A549 (cell line): ENCODE data around the gene VPS45. TPM values are rescaled to one million over a fixed set of nuclear protein-coding genes. Genes with fewer than 3 reads are reported as not detected.

Experiments
- ATAC-seq, 2 experiments: fragments of 200-7000 bp in 1 of 2; fragments of >200 bp in 1 of 2; cut with Nextera tagmentation in 1 of 2; cut with Tn5 transposase in 1 of 2; 3 replicates each; pipeline versions ENCODE4 v1.8.0 to v1.9.1; 2018 to 2020; ENCODE audit warnings: mild to moderate bottlenecking in 1 of 2, moderate library complexity in 1 of 2
- CTCF ChIA-PET: fragments of 300-600 bp; sonication (Branson Sonifier 250); formaldehyde crosslinking; extraction: SDS; loops from one replicate; lab custom pipeline; 2021; ENCODE audit warnings: antibody characterized with exemption, inconsistent platforms; lab: Yijun Ruan, JAX
- POLR2A ChIA-PET: fragments of 350-600 bp; formaldehyde crosslinking; extraction: SDS; loops from one replicate; lab custom pipeline; 2021; ENCODE audit warnings: antibody characterized with exemption, inconsistent platforms; lab: Yijun Ruan, JAX
- DNase-seq, 2 experiments: peaks; one replicate each; pipeline versions ENCODE4 v3.0.0 to v3.0.0-alpha.2; 2011 to 2016; ENCODE audit warnings: low read depth in 1 of 2, low spot score in 1 of 2
- FAIRE-seq: peaks from 2 replicates; lab custom pipeline; 2011; peaks lifted over from hg19 to GRCh38; lab: Jason Lieb, UNC
- H3K27ac ChIP-seq, 2 experiments: fragments of >200 bp; sonication (Bioruptor Twin); formaldehyde crosslinking; 3 replicates each; pipeline ENCODE4 v1.5.1; 2016 to 2017
- H3K4me1 ChIP-seq: fragments of >200 bp; sonication (Bioruptor Twin); formaldehyde crosslinking; 3 replicates; pipeline ENCODE4 v1.6.1; 2016
- H3K4me2 ChIP-seq: fragments of >200 bp; sonication (Bioruptor Twin); formaldehyde crosslinking; 3 replicates; pipeline ENCODE4 v1.6.1; 2016
- H3K4me3 ChIP-seq: fragments of >200 bp; sonication (Bioruptor Twin); formaldehyde crosslinking; 3 replicates; pipeline ENCODE4 v1.5.1; 2016
- H3K9me3 ChIP-seq: fragments of >200 bp; sonication (Bioruptor Twin); formaldehyde crosslinking; 3 replicates; pipeline ENCODE4 v1.6.1; 2016
- GATA3 ChIP-seq: IDR thresholded peaks from 2 replicates; pipeline ENCODE4 v1.6.1; 2012; ENCODE audit warnings: borderline replicate concordance
- HDAC2 ChIP-seq: fragments of 200-600 bp; sonication (generic); IDR thresholded peaks from 2 replicates; pipeline ENCODE4 v1.6.1; 2016
- HEYL ChIP-seq: fragments of 250-450 bp; sonication (Bioruptor Pico); IDR thresholded peaks from 2 replicates; pipeline ENCODE4 v1.8.0; 2021; ENCODE audit warnings: mild to moderate bottlenecking, moderate library complexity
- MYC ChIP-seq: IDR thresholded peaks from 2 replicates; pipeline ENCODE4 v1.6.1; 2012; ENCODE audit warnings: mild to moderate bottlenecking, inconsistent platforms, low read length, improper control_type of control experiment, borderline replicate concordance
- NR3C1 ChIP-seq: fragments of >200 bp; sonication (Bioruptor Twin); formaldehyde crosslinking; IDR thresholded peaks from 3 replicates; pipeline ENCODE4 v1.6.1; 2017
- PHF8 ChIP-seq: fragments of 200-600 bp; sonication (generic); IDR thresholded peaks from 2 replicates; pipeline ENCODE4 v1.6.1; 2016; ENCODE audit warnings: low read depth, mild to moderate bottlenecking, antibody characterized with exemption, moderate library complexity, borderline replicate concordance
- ZNF302 ChIP-seq: fragments of 250-450 bp; sonication (Bioruptor Pico); IDR thresholded peaks from 2 replicates; pipeline ENCODE4 v1.9.0; 2021; ENCODE audit warnings: inconsistent platforms, mild to moderate bottlenecking, moderate library complexity
- WGBS: methylation state at CpG from one replicate; pipeline ENCODE4 v1.1.6; 2017; ENCODE audit errors: missing lambda C conversion rate; 5-methylcytosine and 5-hydroxymethylcytosine counted together
- polyA plus RNA-seq, 4 experiments: library from polyadenylated mRNA; depleted of rRNA in 3 of 4; stranded (reverse); fragments of >200 nt; fragmentation: RNase III in 1 of 4; extraction: RNeasy Plus Mini Kit Qiagen cat#74134 plus additional on column Dnase treatment in 1 of 4; gene quantifications; 2 replicates in 3 of 4; 3 replicates in 1 of 4; pipeline ENCODE4 v1.2.3, GENCODE V29; 2011 to 2017
- TF ChIP-seq, protein P1 (sequence below): fragments of 200-600 bp; sonication (generic); IDR thresholded peaks from 2 replicates; pipeline ENCODE4 v1.6.1; 2016; ENCODE audit warnings: antibody characterized with exemption, mild to moderate bottlenecking, moderate library complexity
- TF ChIP-seq, protein P2 (sequence below): fragments of >200 bp; sonication (Bioruptor Twin); formaldehyde crosslinking; IDR thresholded peaks from 3 replicates; pipeline ENCODE4 v1.5.1; 2016

VPS45 gene
- polyA plus RNA-seq, 2 of the 4 experiments (the other 2 are of a cell fraction): 22.1 to 49.7 TPM

DNA sequence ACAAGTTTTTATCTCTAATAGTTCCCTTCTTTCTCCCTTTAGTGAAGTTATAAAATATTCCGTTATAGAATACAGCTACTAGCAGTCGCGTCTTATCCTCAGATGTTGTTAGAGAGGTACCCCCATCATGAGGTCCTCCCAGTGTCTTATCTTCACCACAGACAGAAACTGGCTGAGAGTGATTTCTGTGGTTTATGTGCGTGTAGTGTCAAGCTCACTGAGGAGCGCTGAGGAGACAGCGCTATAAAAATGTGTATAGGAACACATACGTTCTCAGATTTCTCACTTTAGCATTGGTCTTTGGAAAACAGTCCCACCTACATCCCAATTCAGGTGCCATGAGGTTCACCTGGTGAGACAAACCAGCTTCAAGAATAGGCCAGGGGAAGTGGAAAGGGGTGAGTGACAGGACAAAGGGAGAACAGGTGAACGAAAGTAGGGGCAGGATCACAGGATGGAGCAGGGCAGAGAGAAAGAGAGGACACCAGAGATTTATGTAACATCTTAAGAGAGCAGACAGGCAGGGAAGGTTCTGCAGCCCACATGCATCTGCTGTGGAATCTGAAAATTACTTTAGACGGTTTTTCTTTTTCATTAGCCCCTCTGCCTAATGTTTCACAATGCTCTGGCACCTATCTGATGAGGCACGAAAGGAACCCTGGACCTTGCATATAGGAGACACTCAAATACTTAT lies 79.4 kb downstream of the VPS45 start:
- DNase-seq (no peak), FAIRE-seq (no peak)
- peaks cover 8% of the 10 kb centered on the region for H3K4me1 ChIP-seq
- ChIA-PET POLR2A (no interaction called here), CTCF (interaction anchor here (0.6 to 2.1 kb wide), 4 partner anchors 10 to 40 kb away, joined by 3 to 6 read pairs (median 4); no protein-coding TSS in a partner anchor)
- 84% methylated on average over 10 of the region's 10 CpGs for WGBS
- no peak overlapping the region for H3K4me3 ChIP-seq
- TF ChIP-seq PHF8: no peak
- no peak for TF ChIP-seq HDAC2
- TF ChIP-seq, protein P1, sequence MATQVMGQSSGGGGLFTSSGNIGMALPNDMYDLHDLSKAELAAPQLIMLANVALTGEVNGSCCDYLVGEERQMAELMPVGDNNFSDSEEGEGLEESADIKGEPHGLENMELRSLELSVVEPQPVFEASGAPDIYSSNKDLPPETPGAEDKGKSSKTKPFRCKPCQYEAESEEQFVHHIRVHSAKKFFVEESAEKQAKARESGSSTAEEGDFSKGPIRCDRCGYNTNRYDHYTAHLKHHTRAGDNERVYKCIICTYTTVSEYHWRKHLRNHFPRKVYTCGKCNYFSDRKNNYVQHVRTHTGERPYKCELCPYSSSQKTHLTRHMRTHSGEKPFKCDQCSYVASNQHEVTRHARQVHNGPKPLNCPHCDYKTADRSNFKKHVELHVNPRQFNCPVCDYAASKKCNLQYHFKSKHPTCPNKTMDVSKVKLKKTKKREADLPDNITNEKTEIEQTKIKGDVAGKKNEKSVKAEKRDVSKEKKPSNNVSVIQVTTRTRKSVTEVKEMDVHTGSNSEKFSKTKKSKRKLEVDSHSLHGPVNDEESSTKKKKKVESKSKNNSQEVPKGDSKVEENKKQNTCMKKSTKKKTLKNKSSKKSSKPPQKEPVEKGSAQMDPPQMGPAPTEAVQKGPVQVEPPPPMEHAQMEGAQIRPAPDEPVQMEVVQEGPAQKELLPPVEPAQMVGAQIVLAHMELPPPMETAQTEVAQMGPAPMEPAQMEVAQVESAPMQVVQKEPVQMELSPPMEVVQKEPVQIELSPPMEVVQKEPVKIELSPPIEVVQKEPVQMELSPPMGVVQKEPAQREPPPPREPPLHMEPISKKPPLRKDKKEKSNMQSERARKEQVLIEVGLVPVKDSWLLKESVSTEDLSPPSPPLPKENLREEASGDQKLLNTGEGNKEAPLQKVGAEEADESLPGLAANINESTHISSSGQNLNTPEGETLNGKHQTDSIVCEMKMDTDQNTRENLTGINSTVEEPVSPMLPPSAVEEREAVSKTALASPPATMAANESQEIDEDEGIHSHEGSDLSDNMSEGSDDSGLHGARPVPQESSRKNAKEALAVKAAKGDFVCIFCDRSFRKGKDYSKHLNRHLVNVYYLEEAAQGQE: no peak
- TF ChIP-seq HEYL: no peak
- TF ChIP-seq ZNF302 (CRISPR knock-in tag): no peak
- TF ChIP-seq MYC: no peak
- TF ChIP-seq, all 56 proteins: peak for 0
- no peak for ATAC-seq
- no peak overlapping the region for H3K4me2 ChIP-seq
- H3K9me3 ChIP-seq: no peaks in the 10 kb centered on the region
- H3K27ac ChIP-seq: no peak overlapping the region

DNA sequence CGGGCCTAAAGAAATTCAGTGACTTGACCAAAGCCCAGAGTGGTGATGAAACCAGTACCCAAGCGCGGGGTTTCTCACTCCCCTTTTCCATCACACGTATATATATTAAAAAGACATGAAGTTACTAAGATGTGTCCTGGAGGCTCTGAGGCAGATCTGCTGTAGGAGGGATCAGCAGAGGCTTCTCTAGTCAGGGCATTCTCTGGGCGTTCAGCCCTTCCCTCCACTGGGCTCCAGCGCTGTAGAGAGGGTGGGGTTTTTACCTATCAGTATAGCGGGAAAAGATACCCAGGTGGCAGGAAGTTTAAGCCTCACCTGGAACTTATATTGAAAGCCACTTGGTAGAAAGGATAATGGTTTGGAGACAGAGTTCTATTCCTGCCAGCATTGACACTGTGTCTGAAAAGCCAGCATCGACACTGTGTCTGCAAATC lies 81.3 kb downstream of the VPS45 start:
- Histone ChIP-seq H3K27ac (peak overlapping the region in 1 of 2 experiments; percentile 93; a peak in 3 of 6 replicates), H3K4me2 (peak overlapping the region; percentile 100), H3K9me3 (no peaks in the 10 kb centered on the region), H3K4me3 (peak overlapping the region; percentile 94)
- WGBS: 90% methylated on average over 8 of the region's 8 CpGs
- FAIRE-seq (no peak), ATAC-seq (peak in 1 of 2 experiments; percentile 26; a peak in 3 of 6 replicates)
- POLR2A ChIA-PET: interaction anchor here (1.6 kb wide), 1 partner anchor 261 kb away, joined by 5 read pairs; a partner anchor contains a TSS
- TF ChIP-seq, protein P1: no peak
- no peak for TF ChIP-seq NR3C1
- no peak for TF ChIP-seq GATA3
- TF ChIP-seq, protein P2, sequence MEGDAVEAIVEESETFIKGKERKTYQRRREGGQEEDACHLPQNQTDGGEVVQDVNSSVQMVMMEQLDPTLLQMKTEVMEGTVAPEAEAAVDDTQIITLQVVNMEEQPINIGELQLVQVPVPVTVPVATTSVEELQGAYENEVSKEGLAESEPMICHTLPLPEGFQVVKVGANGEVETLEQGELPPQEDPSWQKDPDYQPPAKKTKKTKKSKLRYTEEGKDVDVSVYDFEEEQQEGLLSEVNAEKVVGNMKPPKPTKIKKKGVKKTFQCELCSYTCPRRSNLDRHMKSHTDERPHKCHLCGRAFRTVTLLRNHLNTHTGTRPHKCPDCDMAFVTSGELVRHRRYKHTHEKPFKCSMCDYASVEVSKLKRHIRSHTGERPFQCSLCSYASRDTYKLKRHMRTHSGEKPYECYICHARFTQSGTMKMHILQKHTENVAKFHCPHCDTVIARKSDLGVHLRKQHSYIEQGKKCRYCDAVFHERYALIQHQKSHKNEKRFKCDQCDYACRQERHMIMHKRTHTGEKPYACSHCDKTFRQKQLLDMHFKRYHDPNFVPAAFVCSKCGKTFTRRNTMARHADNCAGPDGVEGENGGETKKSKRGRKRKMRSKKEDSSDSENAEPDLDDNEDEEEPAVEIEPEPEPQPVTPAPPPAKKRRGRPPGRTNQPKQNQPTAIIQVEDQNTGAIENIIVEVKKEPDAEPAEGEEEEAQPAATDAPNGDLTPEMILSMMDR: no peak
- TF ChIP-seq, all 56 proteins: peak for 0
- no peak for DNase-seq
- H3K4me1 ChIP-seq: peaks cover 8% of the 10 kb centered on the region
- CTCF ChIA-PET: interaction anchor here (1.3 to 2.1 kb wide), 4 partner anchors 11 to 39 kb away, joined by 3 to 8 read pairs (median 6); no protein-coding TSS in a partner anchor
